Measurements from ENCODE around the gene PNMA8B.
"Not testable (repeated sequence)": the region's sequence is repeated elsewhere in the genome, so short reads cannot be mapped to it uniquely, and the experiment has no call there.

The PNMA8B gene

DNA sequence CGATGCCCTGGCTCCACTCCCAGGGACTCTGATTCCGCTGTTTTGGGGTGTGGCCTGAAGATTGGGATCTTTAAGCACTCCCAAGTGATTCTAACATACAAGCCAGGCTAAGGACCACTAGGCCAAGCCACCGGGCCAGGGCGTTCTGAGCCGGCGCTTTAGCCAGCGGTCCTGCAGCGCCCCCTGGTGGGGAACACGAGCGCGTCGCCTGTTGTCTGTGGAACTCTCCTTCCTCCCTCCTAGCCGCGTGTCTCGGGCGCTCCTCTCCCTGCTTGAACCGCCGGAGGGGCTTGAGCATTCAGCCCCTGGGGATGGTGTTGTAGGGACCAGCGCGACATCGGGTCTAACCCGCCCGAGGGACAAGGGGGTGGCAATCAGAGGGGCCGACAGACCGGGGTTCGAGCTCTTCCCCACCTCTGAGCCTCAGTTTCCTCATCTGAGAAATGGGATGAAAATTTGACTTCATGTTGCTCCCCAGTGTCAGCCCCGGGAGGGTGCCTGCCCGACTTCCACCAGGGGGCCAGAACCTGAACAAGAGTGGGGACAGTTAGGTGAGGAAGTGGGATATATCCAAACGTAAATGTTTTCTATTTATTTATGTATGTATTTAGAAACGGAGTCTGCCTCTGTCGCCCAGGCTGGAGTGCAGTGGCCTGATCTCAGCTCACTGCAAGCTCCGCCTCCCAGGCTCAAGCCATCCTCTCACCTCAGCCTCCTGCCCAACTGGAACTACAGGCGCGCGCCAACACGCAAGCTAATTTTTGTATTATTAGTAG, 18.0 kb upstream of the PNMA8B start:
- peak; percentile 78 for DNase-seq (ENCODE audit: low spot score)

DNA sequence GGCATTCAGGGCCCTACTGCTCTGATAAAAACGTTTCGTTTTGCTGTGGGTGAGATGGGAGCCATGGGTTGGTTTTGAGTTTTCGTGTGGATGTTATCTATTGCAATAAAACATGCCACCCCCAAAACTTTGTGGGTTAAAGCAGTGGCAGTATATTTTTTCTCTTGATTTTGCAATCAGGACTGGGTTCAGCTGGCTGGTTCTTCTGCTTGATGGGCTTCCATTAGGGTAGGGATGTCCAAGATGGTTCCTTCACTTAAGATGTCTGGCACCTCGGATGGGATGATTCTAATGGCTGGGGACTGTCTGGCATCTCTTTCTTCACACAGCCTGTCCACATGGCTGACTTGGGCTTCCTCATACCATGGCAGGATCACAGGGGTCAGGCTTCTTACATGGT, 15.6 kb upstream of the PNMA8B start:
- DNase-seq (ENCODE audit: low spot score): no peak

DNA sequence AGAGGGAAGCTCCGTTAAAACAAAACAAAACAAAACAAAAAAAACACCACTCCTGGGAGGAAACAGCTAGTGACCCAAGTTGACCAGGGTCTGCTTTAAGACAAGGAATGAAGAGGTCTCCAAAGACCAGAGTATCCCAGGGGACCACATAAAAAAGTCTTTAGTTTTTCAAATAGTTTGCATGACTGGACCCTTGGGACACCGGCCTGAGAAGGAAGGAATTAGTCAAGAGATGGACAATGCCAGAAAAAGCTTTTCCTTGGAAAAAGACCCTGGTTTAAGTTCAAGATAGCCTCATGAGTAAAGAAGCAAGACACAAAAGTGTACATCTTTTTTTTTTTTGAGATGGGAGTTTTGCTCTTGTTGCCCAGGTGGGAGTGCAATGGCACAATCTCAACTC, 12.5 kb upstream of the PNMA8B start:
- DNase-seq (ENCODE audit: low spot score): no peak

DNA sequence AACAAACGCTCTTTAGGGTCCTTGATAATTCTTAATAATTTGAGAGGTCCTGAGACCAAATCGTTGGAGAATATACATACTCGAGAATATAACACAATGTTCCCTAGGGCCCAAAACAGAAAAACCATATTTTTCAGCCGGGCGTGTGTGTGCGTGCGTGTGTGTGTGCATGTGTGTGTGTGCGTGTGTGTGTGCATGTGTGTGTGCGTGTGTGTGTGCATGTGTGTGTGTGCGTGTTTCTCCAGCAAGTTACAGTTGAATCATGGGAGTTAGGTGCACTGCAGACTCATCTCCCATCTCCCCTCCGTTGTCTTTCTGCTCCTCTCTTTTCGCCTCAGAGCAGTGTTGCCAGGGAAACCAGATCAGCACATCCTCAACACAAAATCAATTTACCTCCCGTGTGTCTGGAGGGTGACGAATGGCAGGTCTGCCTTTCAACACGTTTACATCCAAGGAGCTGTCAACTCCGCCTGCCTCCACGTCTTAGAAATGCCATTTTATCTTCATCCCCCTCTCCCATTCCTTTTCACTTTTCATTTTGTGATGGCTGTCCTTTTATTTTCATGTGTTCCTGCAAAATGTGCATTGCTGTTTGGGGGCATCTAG, 8.3 kb upstream of the PNMA8B start:
- no peak for DNase-seq (ENCODE audit: low spot score)

DNA sequence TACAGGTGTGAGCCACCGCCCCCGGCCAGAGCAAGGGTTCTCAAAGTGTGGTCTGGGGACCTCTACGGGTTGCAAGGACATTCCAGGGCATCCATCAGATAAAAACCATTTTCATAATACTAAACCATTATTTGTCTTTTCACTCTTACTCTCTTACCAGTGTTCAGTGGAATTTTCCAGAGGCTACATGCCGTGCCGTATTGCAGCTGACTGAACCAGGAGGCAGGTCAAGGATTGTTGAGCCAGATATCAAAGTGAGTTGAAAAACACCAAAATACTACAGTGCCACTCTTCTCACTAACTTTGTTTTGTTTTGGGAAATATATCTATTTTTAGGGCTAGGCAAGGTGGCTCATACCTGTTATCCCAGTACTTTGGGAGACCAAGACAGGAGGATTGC, 7.2 kb upstream of the PNMA8B start:
- no peak for DNase-seq (ENCODE audit: low spot score)

DNA sequence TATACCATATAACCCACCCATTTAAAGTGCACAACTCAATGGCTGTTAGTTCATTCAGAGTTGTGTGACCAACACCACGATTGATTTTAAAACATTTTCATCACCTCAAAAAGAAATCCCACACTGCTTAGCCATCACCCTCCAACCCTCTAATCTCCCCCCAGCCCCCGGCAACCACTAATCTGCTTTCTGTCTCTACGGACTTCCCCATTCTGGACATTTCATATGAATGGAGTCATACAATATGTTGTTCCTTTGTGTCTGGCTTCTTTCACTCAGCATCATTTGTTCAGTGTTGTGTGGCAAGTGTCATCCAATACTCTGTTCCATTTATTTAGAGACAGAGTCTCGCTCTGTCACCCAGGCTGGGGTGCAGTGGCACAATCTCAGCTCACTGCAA, 4.0 kb upstream of the PNMA8B start:
- no peak for DNase-seq (ENCODE audit: low spot score)

DNA sequence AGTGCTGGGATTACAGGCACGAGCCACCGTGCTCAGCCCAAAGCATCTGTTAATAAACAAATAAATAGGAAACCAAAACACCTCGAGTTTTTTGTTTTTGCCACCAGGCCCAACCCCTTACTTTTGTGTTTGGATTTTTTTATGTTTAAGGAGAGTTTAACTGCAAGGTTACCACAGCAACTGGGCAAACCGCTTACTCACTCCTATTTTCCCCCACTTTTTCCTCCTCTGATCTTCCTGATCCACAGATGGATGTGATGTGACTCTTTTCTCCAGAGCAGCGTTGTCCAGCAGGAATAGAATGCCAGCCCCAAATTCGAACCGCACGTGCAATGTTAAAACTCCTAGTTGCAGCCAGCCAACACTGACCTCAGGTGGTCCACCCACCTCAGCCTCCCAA, 2.1 kb upstream of the PNMA8B start:
- no peak for DNase-seq (ENCODE audit: low spot score)

DNA sequence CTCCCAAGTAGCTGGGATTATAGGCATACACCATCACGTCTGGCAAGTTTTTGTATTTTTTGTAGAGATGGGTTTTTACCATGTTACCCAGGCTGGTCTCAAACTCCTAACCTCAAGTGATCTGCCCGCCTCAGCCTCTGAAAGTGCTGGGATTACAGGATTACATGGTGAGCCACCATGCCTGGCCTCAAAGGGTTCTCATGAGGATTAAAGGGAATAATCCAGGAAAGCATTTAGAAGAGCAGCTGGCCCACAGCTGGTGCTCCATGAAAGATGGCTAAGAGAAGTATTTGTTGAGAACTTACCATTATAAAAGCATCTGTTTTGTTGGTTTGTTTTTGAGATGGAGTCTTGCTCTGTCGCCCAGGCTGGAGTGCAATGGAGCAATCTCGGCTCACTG, 1.2 kb upstream of the PNMA8B start:
- DNase-seq (ENCODE audit: low spot score): not testable (repeated sequence)

DNA sequence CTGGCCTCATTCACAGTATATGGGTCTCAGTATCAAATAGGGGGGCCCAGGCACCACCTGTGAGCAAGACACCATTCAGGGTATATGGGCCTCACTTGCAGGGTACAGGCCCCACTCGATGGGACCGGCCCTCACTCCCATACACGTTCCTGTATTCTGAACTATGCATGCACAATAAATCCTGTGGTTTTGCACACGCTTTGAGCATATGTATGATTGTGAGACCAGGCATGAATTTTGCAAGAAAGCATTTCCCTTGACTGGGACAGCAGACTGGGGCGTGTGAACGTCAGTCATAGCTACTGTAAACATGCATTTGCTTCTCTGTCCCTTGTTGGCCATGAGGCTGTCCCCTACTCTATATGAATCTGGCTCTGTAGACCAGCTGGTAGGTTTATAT, 637 bp upstream of the PNMA8B start:
- no peak for DNase-seq (ENCODE audit: low spot score)

DNA sequence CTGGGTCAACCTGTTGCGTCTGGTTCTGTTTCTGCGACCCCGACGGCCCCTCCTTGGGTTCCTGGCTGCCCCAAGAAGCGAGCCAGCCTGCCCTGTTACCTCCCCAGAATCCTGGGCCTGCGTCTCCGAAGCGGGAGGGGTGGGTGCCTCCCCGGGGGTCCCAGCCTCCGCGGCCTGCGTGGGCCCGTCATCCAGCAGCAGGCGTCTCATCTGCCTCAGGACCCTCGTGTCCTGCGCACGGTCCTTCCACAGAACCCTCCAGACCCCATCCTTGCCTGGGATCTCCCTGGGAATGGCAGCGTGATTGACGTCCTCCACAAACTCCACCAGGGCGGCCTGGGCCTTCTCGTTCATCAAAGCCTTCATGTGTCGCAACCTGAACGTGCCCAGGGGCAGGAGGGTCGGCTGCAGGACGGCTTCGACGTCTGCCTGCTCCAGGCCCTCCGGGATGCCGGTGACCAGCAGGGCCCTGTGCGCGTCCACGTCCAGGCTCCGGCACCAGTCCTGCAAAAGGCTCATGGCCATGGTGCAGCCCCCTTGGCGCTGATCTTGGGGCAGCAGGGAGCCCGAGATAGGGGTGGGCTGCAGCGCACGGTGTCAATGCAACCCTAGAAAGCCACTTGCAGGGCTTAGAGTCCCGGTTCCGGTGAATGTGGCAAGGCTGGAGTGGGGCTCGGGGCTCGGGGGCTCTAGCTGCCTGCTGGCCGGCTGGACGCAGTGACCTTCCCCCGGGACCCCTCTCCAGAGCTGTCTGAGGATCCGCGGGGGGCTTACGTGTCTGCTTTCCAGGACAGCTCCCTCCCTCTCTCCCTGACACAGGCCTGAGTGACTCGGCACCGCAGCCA, 504 bp downstream of the PNMA8B start:
- no peak for DNase-seq (ENCODE audit: low spot score)

DNA sequence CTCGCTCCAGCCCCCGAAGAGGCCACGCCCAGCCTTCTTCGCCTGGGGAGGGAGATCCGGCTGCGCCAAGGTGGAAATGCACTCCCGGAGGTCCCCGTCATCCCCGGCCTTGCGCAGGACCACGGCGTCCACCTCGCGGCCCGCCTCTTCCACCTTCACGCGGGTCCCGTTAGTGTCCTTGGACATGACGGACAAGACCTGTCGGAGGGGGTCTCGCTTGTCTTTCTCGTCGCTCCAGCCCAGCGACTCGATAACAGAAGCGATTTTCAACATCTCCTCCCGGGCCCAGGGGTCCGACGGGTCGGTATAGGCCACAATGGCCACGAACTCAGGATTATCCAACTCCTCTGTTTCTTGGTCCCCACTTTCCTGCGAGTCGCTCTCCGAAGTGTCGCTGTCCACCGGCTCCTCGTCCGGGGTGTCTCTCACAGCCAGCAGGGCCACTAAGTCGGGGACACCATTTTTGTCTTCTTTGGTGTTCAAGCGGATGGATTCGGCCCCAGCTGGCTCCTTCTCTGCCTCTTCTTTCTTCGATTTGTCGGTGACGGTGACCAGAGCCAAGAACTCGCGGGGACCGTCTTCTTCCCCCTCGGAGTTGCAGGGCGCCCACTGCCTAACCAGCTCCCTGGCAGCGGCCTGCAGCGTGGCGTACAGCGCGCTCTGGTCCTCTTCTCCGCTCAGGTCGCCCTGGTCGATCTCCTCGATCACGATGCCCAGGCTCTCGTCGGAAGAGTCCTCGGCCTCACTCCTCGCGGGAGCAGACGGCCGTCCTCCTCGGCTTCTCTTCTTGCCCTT, 1.3 kb downstream of the PNMA8B start:
- DNase-seq (ENCODE audit: low spot score): no peak

DNA sequence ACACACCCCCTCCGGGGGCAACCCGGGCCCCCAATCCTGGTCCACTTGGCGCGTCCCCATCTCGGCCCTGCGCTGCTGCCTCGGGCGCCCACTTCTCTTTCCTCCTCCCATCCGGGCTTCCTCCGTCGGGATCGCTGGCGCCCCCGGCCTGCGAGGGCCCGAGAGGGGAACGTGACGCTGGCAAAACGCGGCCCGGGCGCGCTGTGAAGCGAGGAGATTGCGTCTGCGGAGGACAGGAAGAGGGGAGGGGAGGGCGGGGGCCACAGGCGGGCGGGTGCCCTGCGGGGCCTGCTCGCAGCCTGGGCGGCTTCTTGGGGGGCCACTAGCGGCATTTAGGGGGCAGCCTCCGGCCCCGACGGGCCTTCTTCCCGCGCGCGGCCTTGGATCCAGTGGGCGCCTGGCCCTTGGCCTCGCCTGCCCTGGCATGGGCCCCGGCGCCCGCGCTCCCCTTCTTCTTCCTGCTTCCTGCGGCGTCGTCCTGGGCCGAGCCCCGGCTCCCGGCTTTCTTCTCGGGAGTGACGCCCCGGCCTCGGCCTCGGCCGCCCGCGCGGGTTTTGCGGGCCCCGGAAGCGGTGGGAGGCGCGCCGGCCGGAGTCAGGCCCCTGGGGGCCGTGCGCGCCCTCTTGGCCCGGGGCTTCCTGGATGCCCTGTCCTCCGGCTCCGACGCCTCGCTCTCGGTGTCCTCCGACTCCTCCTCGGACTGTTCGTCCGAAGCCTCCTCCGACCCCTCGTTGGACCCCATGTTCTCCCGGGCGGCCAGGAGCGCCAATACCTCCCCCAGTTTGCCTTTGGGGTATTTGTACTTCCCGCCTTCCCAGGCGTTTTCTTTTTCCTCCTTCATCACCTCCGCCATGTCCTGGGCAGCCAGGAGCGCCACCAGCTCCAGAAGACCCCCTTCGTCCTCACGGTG, 2.2 kb downstream of the PNMA8B start:
- DNase-seq (ENCODE audit: low spot score): no peak

DNA sequence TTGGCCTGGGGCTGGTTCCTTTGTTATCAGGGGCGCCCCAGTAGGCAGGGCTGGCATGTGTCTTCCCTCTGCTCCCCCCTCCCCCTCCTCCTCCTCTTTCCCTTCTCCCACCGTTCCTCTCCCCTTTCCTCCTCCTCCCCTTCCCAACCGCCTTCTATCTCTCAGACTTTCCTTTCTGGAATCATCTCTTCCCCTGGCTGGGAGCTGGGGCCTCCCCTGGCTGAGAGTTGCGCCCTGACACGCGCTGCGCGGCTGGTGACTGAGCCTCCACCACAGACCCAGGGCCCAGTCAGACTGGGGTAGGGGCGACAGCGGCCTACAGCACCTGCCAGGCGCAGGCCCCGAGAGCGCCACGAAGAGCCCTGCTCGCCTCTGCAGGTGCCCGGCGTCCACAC, 2.8 kb downstream of the PNMA8B start:
- no peak for DNase-seq (ENCODE audit: low spot score)

DNA sequence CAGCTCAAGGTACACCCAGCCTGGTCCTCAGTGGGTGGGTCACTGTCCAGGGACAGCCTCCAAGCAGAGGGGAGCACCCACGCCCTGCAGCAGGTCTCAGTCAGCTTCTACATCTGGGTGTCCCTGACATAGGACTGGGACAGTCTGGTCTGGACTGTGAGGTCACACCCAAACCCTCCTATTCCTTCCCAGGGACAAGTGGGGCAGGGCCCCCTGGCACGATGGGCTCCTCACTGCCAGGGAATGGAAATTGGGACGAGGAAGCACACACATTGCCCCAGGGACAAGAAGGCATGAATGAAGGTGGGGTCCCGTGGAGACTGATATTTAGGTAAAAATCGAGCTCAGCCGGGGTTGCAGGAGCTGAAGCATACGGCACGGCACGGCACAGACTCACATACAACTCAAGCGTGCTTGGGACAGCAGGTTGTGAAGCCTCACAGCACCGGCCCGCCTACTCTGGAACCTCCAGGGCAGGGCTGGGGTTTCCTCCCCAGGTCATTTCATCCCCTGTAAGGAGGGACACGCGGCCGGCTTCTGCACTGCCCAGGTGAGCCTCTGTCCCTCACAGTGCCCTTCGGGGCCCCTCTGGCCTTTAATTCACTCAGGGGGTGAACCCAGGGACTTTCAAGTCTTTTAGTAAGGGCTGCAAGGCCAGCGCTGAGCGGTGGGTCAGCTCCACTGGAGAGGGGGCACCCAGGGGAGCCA, 3.5 kb downstream of the PNMA8B start:
- DNase-seq (ENCODE audit: low spot score): no peak

DNA sequence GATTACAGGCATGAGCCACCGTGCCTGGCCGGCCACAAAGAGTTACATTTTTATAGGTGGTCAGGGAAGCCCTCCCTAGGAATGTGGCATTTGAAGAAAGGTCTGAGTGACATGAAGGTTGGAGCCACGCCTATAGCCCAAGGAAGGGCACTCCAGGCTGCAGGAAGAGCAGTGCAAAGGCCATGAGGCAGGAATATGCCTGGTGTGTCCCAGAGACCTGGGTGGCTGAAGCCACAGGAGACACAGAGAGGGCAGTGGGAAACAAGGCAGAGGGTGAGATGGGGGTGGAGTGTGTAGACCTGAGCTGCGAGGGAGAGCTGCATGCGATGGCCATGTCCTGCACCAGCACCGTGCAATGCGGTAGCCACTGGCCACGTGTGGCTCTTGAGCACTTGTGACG, 4.9 kb downstream of the PNMA8B start:
- no peak for DNase-seq (ENCODE audit: low spot score)

DNA sequence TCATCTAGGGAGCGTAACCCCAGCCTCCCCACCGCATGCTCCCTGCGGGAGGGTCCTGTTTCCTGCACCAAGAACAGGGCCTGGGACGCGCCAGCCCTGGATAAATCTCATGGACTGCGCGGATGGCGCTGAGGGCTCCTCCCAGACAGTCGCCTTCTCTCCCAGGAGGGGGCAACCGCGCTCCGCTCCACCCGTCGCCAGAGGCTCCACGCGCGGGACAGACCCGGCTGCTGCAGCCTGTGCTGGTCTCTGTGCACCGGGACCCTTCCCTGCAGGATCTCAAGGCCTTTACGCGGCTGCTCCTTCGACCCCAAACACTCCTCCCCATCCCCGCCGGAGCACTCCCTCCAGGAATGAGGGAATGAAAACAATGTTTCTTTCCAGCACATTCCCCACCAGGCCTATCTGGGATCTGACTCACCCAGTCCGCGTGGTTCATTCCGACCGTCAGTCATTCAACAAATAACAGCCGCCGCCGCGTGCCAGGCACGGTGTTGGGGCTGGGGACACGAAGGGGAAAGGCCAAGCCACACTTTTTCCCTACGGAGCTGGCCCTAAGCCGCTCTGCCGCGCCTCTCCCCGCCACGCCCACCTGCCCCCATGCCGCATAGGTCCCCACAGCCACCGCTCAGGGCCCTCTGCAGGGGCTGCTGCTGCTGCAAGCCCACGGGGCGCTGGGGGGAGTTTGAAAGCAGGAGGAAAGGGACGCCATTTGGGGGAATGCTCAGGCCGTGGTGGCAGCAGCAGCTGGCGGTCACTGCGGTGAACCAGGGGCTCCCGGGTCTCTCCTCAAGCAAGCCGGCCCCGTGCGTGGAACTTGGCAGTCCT, 6.0 kb downstream of the PNMA8B start:
- no peak for DNase-seq (ENCODE audit: low spot score)

DNA sequence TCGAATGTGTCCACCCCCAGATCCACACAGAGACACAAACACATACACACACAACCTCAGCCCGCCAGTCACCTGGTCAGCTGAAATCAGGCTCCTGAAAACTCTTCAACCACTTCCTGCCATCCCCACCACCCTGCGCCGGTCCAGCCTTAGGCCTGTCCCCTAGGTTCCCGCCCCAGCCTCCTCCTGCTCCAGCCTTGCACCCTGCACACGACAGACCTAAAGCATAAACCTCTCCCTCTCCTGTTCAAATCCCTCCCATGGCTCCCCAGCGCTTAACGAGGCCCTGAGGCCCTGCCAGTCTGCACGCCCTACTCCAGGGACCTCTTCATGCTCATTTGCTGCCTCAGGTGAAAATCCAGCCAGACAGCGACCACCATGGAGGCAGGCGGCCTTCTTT, 7.1 kb downstream of the PNMA8B start:
- DNase-seq (ENCODE audit: low spot score): no peak

DNA sequence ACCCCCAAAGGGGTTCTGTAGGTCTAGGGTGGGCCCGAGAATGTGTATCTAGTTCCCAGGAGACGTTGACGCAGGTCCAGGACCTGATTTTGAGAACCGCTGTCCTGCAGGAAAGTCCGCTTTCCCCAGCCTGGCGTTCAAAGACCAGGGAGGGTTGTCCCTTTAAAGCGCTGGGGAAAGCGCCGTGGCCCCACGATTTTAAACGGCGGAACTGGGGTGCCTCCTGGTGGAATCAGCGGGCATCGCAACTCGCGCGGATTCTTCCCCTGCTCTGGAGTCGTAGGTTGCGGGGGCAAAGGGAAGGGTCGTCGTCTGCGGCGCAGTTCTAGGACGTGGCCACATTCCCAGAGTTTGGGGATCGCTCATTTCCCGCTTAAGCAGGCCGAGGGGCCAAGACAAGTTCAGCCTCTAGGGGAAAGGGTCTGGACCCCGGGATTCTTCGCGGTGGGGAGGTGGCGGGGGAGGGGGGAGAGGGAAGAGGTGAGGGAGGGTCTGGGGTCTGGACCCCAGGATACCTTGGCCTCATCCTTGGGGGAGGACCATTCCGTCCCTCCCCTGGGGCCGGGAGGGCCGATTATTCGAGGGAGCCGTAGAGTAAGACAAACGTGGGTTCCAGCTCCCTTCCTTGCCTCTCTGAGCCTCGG, 7.7 kb downstream of the PNMA8B start:
- peak; percentile 87 for DNase-seq (ENCODE audit: low spot score)

DNA sequence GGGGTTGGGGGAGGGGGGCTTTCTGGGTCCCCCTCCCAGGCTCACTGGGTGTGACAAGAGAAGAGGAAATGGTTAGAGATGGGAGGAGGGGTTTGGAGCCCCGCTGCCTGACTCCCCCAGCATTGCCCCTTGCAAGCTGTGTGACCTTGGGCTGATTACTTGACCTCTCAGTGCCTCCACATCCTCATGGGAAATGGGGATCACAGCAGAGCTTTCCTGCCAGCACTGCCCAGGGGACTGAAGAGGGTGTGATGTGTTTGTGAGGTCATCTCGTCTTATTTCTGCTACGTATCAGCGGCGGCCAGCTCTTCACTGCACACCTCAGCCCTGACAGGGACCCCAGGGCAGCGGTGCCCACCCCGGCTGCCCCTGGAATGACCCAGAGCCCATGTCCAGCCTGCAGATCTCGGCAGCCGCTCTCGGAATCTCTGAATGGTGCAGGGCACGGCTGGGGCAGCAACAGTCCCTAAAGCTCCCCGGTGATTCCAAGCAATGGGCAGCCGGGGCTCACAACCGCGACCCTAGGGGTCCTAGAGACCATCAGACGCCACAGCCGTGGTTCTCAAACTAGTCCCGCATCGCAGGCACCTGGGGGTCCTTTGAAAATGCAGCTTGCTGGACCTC, 8.4 kb downstream of the PNMA8B start:
- DNase-seq (ENCODE audit: low spot score): no peak
